Measurements from ENCODE around the gene BDKRB2.

Gene BDKRB2

DNA sequence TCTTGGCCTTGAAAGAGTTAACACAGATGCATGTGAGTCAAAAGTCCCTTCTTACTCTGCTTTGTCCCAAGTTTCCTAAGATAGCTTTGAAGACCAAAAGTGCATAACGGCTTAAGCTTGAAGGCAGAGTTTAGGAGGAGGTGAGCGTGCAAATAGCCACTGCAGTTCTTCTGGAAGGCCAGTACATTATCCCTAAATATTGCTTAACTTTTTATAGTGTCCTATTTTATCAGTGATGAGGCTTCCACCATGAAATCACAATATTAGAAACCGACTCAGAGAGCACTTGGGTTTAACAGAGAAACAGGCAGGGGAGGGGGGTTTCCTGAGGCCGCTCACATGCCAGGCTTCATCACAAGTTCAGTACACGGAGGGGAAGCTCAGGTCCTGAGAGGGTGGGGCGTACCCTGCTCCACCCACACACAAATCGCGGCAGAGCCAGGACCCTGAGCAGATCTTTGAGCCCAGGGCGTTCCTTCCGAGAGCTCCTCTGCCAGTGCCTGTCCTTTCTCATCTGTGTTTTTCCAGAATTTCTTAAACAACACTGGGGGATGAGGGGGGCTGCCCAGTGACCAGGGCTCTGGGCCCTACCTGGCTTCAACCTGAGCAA lies 26.8 kb upstream of the BDKRB2 start:
- DNase-seq = no peak

DNA sequence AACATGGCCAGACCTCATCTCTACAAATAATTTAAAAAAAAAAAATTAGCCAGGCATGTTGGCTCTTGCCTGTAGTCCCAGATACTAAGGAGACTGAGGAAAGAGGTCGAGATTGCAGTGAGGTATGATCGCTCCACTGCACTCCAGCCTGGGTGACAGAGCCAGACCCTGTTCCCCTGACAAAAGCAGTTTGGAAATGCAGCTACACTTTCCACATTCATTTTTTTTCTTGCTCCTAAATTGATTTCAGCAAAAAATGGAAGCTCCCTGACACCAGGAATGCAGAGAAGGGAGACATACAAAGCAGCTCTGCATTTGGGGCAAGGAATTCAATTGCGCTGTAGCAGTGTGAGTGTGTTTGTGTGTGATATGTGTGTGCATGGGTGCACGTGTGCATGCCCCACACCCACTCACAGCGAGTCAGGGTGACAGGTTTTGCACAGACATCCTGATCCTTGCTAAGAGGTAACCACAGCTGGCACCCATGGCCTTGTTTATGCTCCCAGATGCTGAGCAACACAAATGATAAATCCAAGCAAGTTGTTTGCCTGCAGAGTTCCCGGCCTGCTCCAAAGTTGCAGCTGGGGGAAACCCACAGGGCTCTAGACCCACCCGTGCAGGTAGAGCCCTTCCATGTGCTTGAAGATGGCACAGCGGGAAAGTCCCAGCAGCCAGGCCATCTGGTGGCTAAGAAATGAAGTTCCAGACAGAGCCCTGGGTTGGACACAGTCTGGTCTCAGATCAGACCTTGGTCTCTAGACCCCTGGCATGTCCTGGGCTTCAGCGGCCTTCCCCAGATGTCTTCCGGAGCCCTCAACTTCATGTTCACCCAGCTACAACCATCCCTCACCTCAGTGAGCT lies 25.9 kb upstream of the BDKRB2 start:
- DNase-seq = no peak

DNA sequence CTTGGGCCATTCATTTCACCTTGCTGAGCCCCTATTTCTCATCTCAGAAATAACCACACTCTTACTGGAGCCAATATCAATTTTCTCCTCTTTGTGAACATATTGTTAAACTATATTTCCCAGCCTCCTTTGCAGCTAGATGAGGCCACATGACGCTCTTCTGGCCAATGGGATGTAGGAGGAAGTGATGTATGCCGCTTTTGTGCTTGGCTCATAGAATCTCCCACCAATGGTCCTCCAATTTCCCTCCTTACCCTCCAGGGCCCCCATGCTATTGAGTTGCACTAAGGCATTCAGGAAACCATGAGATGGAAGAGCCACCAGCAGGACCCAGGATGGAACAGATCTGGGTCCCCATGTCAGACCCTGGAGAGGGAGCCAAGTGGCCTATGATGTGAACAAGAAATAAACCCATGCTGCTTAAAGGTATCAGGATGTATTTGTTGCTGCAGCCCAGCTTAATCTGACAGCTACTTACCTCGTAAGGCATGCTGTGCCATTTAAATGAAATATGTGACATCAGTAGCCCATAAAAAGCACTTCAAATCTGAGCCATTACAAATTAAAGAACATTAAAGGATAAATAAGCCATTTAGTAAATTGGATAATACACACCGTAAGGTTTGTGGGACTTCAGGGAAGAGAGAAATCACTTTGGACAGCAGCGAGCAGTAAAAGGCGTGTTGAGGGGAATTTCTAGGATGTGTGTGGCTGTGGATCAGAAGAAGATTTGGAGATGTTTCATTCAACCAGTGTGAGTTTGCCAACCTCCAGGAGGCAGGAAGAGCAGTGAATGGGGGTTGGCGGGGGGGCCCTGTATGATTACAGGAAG lies 24.4 kb upstream of the BDKRB2 start:
- no peak for DNase-seq

DNA sequence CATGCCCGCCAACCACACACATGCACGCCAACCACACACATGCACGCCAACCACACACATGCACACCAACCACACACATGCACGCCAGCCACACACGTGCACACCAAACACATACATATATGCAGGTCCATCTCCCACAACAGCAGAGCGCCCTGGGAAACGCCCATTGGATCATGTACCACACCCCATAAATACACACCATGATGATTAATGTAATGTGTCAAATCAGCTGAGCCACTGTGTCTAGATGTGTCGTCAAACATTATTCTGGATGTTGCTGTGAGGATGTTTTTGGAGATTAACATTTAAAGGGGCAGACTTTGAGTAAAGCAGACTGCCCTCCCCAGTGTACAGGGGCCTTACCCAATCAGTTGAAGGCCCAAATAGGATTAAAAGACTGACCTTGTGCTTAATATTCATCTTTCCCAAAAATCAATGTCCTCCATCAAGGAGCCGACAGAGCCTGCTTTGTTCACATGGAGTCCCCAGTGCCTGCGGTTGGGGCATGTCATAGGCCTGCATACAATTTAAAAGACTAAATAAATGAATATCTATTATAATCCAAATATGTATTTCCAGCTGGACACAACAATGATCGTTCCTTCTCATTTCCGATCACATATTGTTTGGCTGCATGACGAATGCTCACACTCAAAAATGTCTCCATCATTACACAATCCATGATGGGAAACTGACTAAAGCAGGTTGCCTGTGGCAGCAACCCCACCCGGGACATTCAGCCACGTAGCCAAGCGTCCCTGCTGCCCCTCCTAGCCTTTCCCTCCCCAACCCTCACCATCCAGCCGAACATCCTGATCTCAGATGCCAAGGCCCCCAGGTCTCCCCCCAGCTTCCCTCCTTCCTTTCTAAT lies 23.2 kb upstream of the BDKRB2 start:
- no peak for DNase-seq

DNA sequence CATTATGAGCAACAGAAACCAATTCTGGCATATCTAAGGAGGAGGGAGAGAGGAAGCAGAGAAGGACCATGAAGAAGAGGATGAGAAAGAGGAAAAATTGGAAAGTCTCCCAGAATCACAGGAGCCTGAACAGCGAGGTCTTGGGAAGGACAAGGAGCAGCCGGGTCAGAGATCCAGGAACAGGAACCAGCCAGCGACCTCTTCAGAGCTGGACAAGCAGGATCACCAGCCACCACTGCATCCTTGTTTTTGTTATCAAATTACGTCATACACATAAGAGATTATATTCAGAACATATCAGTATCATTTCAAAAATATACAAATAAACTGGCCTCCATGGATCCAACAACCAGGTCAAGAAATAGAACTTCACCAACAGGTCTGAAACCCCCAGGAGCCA lies 22.1 kb upstream of the BDKRB2 start:
- DNase-seq = no peak

DNA sequence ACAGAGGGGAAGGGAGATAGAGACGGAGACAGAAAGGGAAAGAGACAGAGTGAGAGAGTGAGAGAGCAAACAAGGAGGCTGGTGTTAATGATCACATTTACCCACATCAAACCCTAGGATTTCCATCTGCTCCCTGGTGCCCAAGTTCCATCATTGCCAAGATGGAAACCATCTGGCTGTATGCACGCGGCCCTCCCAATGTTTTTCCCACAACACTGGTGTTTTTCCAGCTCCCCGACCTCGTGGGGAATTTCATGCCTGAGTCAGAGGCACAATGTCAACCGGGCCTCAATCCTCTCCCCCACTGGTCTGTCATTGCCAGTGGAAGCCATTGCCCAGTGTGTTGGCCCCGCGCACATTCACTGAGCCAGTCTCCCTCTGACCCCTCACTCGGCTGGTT lies 19.9 kb upstream of the BDKRB2 start:
- no peak for DNase-seq

DNA sequence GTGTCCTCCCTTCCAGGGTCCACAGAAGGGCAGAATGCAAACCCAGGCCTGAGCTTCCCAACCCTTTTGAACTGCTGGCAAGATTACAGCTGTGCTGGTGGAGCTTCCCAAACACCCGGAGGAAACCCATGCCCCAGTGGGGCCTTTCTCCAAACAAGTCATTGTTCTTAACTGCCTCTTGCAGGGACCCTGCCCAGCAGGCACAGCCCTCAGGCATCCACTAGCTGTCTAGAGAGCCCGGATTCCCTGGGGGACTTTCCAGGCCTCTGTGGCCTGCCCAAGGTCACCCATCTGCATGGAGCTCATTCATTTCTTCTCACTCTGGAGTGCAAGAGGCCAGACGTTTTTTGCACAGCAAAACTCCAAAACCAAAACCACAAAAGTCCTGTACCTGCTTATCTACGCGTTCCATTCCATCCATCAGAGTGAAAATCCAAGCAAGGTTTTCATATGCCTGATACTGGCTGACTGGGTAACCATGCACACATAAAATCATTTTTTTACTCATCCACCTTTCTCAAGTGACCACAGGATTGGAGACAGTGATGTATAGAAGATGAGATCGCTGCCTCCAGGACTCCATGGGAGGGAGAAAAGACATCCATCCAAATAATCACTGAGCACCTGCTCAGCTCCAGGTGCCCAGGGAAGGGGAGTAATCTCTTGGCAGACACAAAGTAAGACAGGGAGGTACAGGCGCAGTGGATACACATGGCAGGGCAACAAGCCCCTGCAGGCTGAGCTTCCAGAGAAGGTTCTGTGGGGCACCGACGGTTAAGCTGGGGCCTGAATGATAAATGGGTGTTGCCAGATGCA lies 17.2 kb upstream of the BDKRB2 start:
- DNase-seq = no peak

DNA sequence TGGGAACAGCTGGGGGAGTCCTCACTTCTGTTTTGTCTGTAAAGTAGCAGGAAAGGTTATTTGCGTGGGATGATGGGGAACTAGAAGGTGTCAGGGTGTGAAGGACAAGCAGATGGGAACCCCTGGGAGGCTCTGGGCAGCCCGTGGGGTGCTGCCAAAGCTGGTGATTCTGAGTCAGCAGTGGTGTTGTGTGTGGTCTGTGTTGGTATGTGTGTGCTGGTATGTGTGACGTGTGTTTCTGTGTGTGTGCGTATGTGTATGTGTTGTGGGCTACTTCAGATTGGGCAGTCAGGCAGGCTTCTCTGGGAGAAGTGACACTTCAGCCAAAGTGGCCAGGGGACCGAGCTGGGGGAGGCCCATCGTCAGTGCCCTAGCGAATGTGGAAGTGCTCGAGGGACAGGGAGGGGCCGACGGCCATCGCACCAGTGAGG lies 15.3 kb upstream of the BDKRB2 start:
- no peak for DNase-seq

DNA sequence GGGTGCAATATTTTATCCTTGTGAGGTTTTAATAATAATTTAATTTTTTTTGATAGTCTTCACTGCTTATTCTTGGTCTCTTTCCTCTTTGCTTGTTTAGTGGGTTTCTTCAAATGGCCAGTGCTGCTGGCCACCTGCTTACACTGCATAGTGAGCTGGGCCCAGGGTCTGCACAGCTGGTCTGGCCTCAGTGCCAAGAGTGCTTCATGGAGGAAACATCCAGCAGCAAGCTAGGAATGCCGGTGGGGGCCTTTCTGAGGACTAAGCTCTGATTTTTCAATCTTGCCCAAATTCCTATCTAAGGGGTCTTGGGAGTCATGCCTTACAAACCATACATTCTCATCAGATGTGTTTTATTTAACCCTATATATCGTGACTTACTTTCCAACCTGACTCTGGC lies 13.3 kb upstream of the BDKRB2 start:
- no peak for DNase-seq

DNA sequence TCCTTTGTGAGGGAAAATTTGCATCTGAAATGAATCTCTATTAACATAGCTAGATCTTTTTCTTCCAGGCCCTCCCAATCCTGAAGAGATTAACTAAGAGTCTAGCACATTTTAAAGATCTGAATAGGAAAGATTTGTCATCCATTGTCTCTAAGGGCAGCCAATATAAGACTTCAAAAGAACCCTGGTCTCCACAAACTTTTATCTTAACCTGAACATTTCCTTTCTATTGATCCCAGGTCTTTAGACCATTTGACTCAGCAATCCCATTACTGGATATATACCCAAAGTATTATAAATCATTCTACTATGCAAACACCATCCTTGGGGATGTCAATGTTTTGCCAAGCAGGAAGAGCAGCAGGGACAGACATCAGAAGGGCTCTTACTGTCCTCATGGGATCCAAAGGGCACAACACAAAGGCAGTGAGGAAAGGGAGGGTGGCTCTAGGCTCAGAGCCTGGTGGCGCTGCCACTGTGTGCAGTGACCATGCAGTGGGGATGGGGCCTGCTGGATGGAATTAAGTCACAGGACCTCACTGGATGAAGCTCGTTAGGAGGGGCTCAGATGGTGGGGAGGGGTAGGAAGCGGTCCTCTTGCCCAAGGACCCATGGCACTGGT lies 12.7 kb upstream of the BDKRB2 start:
- DNase-seq = no peak

DNA sequence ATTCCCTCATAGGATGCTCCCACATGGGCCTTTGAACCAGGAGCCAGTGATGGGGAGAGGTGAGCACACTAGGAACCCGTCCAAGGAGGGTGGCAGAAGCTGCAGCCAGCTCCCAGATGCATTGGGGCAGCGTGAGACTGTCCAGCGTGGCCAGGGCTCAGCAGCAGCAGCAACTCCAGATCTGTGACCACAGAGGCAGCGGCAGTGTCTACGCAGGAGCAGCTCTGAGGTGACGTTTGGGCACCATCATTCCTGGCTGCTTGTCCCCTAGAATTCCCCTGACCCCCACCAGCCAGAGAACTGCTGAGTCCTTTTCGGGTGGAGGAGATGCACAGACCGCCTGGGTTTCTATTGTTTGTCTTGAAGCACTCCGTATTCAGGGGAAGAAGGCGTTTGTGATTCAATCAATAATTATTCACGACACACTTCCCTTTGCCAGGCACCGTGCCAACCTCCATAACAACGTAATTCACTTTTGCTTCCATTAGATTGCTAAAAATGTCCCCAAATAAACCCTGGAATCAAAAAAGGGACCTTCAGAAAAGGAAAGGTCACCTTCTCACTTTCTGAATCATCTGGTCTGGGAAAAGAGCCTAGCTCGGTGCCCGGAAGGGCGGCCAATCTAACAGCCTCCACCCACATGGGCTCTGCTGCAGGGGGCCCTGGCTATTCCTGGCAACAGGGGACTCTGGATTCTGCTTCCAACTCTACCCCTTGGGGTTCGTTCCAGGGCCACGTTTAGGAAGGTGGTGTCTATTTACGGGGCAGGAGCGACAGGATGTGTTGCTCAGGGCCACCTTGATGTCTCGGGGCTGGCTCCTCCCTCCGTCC lies 11.4 kb upstream of the BDKRB2 start:
- no peak for DNase-seq

DNA sequence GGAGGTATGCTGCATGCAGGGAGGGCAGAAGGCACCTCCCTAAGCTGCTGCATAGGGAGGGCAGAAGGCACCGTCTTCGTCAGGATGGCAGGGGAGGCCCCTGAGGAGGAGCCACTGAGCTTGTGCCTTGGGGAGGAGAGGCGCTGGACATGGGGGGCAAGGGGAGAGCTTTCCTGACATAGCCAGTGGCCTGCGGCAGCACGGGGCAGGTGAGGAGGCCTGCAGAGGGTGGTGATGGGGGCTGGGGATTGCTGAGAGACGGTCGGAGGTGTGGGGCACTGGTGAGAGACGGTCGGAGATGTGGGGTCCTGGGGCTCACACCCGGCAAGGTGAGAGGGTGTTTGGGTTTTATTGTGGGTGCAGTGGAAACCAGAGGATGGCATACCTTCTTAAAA lies 10.4 kb upstream of the BDKRB2 start:
- no peak for DNase-seq

DNA sequence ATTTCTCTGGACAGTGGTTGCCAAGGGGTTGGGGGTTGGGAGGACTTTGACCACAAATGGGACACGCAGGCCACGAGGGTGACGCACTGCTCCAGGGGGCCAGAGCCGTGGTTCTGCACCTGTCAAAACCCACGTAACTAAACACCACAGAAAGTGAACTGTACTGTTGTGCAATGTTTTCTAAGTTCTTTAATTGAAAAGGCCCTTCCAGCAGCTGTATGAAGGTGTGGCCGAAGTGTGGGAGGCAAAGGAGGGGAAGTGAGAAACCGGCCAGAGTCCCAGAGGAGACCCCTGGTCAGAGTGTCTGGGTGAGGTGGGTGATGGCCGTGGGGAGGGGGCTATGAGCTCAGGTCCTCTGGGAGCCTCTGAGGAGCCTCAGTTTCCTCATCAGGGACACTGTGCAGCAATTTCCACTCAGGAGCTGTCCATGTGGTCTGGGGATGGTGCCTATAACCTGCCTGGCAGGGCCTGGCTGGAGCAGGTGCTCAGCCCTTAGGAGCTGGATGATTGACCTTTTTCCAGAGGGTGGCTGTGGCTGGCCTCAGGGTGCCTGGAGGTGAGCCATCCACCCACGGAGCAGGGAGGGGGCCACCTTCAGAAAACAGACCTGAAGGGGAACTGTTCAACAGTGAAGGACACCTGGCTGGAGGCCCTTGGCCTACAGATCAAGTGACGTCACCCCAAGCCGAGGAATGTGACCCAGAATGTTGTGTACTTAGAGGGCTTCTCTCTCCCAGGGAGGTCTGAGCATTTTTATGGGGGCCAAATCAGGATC lies 9.8 kb upstream of the BDKRB2 start:
- DNase-seq = no peak

DNA sequence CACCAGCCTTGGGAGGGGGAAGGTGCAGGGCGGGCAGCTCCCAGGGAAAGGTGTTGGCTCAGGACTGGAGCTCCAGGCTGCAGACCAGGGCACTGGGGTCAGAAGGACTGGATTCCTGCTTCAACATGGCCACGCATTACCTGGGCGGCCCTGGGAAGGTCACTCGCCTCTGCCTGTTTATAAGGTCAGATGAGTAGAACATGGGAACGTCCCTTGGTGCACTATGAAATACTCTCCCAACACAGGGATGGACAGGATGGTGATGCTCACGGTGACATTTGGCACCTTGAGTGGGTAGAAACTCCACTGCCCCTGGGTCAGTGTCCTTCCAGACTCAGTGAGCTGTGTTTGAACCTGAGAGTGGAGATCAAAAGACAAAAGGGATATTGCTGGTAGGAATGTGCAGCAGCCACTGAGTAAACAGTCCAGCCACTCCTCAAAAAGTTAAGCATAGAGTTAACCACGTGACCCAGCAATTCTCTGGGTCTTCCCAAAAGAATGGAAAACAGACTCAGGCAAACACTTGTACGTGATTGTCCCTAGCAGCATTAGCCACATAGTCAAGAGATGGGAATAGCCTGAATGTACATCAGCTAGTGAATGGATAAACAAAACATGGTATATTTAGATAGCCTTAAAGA lies 9.1 kb upstream of the BDKRB2 start:
- DNase-seq = no peak

DNA sequence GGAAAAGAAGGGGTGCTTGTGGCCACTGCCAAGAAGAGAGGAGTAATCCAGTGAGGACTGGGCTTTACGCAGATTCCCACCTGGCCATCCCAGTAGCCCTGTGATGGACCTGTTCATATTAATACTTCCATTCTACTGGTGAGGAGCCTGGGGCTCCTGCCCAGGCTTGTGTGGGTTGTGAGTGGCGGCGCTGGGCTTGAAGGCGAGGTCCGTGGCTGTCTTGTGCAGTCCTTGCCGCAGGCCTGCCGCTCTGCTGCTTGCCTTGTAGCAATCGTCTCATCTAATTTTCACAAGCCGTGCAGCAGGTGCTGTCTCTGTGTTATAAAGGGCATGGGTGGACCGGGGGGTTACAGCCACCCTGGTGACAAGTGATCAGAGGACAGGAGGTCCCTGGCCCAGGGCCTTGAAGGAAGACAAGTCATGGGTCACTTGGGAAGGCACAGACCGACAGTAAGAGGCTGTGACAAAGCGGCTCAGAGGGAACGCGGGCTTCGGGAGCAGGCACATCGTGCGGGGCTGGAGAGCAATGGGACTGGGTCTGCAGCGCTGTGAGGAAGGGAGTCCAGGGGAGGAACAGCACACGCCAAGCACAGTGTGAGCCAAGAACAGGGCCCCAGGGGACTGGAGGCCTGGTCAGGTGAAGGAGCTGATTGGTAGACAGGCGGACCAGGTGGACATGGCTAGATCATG lies 7.3 kb upstream of the BDKRB2 start:
- DNase-seq = no peak

DNA sequence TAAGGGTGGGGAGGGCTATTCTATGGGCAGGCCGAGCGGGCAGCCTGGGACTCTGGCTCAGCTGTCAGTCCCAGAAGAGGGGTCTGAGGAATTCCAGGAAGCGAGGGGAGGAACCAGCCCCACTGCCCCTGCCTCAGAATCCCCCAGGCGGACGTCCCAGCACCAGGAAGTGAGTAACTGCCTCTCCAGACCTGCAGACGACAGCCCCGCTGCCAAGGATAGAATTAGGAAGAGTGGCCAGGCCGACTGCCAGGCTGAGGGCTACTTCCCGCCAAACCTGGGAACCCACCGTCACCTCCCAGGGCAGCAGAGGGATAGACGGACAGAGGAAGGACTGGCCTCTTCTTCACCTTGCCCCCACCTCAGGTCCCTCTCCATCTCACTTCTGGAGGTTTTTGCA lies 6.7 kb upstream of the BDKRB2 start:
- no peak for DNase-seq

DNA sequence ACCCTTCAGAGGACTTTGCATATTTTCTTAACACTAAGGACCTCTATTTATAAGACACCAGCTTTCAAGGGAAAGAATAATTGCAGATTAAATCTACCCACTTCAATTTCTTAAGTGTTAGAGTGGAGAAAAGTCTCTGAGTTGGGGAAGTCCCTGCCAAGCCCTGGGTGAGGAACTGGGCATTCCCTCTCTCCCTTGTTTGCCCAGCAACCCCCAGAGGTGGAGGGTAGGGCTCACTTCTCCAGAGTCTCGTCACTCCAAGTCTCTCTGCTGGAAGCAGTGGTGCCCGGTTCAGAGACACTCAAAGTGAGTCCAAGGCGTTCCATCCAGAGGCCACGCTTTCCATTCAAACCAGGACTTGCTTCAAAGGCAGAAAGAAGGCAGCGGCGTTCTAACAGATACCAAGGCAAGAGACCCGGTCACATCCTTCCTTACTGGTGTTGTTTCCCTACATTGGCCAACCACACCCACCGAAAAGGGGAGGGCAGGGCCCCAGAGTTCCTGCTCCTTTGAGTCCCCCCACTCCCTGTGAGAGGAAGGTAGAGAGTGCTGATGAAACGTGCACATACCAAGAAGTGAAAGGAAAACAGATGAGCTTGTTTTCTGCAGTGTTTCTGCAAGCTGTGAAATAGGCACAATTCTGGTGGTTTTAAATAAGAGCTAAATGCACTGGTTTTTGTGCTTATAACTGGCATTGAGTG lies 6.1 kb upstream of the BDKRB2 start:
- no peak for DNase-seq

DNA sequence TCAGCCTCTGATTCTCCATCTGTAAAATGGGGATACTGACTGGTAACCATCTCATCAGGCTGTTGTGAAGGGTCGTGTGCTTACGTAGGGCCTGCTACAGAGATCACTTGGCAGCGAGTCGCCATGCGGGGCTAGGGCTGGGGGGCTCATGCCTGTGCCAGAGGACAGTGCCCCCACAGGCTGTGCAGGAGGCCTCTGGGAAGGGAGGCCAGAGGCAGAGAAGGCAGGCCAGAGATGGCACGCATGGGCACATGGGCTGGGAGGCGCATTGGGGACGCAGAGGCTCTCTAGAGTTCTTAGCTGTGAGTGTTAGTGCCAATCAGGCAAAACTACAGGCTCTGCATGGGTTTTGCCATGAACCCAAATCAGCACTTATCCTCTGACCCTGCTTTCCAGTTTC lies 3.5 kb upstream of the BDKRB2 start:
- DNase-seq = no peak

All from GOT3 (cell line).